HG02588 (cell line): ENCODE measurements around the gene KCNQ1OT1.

ENCODE experiments used
- ATAC-seq: cut with Tn5 transposase; IDR thresholded peaks from one replicate; pipeline ENCODE4 v1.9.1; 2021; ENCODE audit warnings: mild to moderate bottlenecking, moderate library complexity; ENCODE audit not compliant: unreplicated experiment

KCNQ1OT1 gene

DNA sequence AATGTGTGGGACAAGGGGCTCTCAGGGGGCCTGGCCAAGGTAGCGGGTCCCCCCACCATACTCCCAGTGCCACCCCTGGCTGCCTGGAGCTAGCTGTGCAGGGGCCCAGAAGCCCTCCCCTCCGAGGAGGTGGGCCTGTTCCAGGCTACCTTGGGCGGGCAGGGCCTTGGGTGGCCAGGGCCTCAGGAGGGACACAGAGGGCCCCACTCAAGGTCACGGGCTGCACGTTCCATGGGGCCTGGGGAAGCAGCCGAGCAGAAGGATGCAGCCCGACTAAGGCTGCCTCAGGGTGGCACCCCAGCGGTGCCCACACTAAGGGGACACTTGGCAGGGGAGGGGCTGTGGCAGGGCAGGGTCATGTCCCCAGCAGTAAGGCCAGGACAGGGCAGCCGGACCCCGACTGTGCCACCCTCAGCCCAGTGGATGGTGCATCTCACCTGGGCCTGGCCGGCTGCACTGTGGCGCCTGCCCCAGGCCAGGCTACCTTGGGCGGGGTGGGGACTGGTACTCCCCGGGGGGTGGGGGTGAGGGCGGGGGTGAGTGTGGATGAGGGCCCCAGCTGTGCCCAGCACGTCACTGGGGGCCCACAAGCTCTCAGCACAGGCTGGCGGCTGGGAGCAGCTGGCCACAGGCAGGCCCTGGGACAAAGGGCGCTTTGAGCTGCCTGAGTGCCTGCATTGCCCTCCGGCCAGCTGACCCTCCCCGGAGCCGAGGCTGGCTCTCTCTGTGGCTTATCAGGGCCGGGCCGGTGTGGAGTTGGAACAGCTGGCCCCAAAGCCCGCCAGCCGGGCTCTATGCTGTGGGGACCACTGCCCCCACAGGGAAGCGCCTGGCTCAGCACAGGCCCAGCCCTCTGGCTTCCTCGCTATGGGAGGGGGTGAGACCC, 137.9 kb downstream of the KCNQ1OT1 start:
- ATAC-seq: no peak

DNA sequence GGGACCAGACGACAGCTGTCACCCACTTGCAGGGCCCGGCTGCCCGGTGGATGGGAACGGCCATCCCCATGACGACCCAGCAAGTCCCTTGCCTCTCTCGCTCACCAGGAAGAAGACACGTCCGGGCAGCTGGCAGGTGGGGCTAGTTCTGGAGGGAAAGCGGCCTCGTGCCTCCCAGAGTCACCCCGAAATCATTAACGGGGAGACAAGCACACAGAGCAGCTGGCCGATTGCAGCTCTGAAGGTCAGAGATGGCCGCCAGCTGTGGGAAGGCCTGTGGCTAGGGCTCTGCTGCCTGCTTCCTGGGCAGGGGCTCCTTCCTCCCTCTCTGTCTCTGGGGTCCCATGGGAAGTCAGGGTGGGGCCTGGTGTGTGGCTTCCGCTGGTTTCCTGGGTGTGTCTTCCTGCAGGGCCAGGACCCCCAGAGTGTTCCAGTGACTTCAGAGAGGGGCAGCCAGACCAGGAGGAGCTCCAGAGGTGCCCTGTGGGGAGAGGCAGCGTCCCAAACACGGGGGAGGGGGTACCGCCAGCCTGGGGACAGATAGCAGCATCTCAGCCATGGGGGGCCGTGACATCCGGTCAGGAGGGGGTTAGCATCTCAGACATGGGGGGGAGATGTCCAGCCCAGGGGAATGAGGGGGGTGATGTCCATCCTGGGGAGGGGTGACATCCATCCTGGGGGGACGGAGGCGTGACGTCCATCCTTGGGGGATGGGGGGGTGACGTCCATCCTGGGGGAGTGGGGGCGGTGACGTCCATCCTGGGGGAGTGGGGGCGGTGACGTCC, 140.1 kb downstream of the KCNQ1OT1 start:
- no peak for ATAC-seq

DNA sequence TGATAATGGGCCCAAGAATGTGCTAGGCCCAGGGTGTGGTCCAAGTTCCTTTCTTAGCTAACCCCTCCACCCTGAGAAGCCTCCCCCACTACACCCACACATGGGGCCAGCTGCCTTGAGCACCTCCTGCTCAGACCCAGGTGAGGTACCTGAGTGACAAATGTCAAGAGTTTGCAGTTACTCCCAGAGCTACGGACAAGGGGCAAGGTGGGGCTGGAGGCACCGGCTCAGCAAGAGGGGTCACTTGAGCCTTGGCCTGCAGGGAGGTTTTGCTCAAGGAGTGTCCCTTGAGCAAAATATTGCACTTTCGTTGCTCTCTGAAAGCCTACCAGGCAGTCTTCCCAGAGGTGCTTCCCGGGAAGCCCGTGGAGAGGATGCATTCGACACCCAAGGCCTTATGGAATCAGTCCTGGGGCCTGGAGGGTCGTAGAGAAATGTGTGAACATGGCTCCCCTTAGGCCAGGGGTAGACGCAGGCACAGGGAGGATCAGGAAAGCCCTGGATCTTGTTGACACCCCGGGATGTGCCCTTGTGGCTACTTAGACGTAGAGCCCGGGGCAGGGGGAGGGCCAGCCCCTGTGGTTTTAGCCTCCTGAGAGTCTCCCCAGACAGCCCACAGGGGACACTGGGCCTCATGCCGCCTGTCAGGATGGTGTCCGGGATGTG, 140.8 kb downstream of the KCNQ1OT1 start:
- ATAC-seq: no peak

DNA sequence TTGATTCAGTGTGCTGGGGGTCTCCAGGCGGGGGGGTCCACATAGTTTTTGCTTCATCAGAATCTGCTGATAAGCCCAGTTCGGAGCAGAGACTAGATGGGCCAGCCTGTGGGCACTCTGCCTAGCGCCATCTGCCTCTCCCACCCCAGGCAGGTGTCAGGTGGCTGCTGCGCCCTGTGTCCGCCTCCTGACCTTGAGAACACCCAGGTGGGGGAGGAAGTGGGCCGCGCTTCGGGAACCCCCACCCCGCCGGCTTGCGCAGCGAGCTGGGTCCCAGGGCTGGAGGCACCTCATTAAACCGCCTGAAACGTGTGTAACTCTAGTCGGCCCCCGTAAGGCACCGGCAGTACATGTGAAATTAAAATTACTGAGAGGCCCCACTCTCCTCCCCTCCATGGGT, 141.4 kb downstream of the KCNQ1OT1 start:
- ATAC-seq: no peak
